ENCODE measurements around the gene ZNF418.
A peak's percentile ranks its signal among the peaks of the same experiment; 100 is the strongest.

DNA sequence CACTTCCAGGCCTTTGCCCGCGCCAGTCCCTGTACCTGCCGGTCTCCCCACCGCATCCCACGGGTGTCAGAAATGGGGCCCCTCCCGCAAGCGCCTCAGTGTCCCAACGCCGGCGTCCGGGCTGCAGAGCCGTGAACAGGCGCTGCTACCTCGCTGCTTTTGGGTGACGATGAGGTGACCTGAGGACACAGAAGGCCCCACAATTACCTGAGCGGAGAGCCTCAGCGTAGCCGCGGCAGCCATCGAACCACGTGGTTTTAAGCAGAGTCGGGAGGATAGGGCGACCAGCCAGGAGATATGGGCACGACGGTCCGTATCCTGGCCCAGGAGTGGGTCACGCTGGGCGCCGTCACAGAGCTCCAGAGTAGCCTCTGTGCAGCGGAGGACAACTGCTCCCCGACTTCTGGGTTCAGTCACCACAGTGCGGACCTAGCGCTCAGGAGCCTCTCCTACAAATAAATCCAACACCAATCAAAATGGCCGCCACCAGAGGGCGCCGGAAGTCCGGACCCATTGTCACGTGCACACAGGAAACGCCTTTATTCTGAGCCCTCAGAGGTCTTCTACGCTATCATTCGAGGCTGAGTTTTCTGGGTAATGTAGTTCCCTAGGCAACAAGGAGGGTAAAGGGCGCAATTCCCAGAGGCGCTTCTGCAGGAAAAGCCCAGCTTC, 46.5 kb downstream of the ZNF418 start, which contains the start of gene ZNF814:
- TF ChIP-seq, protein P1, sequence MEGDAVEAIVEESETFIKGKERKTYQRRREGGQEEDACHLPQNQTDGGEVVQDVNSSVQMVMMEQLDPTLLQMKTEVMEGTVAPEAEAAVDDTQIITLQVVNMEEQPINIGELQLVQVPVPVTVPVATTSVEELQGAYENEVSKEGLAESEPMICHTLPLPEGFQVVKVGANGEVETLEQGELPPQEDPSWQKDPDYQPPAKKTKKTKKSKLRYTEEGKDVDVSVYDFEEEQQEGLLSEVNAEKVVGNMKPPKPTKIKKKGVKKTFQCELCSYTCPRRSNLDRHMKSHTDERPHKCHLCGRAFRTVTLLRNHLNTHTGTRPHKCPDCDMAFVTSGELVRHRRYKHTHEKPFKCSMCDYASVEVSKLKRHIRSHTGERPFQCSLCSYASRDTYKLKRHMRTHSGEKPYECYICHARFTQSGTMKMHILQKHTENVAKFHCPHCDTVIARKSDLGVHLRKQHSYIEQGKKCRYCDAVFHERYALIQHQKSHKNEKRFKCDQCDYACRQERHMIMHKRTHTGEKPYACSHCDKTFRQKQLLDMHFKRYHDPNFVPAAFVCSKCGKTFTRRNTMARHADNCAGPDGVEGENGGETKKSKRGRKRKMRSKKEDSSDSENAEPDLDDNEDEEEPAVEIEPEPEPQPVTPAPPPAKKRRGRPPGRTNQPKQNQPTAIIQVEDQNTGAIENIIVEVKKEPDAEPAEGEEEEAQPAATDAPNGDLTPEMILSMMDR (IDR thresholded peaks at IDR 0.05) = peak in 2 of 5 experiments; percentile 13 to 35
- TF ChIP-seq EP300 (IDR thresholded peaks at IDR 0.05) = no peak
